ENCODE results near the gene NFX1.

NFX1 gene

GRCh38 chr9:33340186-33340585 is 49.9 kb downstream of the NFX1 start:
- Histone ChIP-seq H3K4me1 (ENCODE audit: insufficient read depth, low read length, poor library complexity, severe bottlenecking) (no peaks in the 10 kb centered on the region), H3K79me2 (ENCODE audit: insufficient read depth, low read length) (no peaks in the 10 kb centered on the region), H3K9ac (ENCODE audit: low read depth, low read length, poor library complexity, severe bottlenecking) (no peak overlapping the region), H3K4me2 (ENCODE audit: low read depth, low read length, poor library complexity, severe bottlenecking) (no peak overlapping the region), H4K20me1 (ENCODE audit: insufficient read depth, low read length, poor library complexity, severe bottlenecking) (no peaks in the 10 kb centered on the region), H3K4me3 (ENCODE audit: low read length, poor library complexity, severe bottlenecking) (no peak overlapping the region), H3K9me3 (ENCODE audit: insufficient read depth, low read depth, low read length) (peaks cover 10% of the 10 kb centered on the region; the same call in 1 of the 2 replicates), H3K36me3 (ENCODE audit: insufficient read depth, low read length) (peaks cover 56% of the 10 kb centered on the region; the same call in 1 of the 2 replicates), H3F3A (ENCODE audit: low read depth) (no peaks in the 10 kb centered on the region), H3K27me3 (ENCODE audit: insufficient read depth, low read length, poor library complexity, severe bottlenecking) (no peaks in the 10 kb centered on the region), H2AFZ (ENCODE audit: low read length) (no peak overlapping the region), H3K9me2 (replicated peaks; ENCODE audit: low read depth, low read length) (no peaks in the 10 kb centered on the region)
- TF ChIP-seq EZH2phosphoT487 (IDR thresholded peaks at IDR 0.05; ENCODE audit: borderline replicate concordance): no peak
- TF ChIP-seq, protein P1, sequence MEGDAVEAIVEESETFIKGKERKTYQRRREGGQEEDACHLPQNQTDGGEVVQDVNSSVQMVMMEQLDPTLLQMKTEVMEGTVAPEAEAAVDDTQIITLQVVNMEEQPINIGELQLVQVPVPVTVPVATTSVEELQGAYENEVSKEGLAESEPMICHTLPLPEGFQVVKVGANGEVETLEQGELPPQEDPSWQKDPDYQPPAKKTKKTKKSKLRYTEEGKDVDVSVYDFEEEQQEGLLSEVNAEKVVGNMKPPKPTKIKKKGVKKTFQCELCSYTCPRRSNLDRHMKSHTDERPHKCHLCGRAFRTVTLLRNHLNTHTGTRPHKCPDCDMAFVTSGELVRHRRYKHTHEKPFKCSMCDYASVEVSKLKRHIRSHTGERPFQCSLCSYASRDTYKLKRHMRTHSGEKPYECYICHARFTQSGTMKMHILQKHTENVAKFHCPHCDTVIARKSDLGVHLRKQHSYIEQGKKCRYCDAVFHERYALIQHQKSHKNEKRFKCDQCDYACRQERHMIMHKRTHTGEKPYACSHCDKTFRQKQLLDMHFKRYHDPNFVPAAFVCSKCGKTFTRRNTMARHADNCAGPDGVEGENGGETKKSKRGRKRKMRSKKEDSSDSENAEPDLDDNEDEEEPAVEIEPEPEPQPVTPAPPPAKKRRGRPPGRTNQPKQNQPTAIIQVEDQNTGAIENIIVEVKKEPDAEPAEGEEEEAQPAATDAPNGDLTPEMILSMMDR (conservative IDR thresholded peaks at IDR 0.05; ENCODE audit: low read length): no peak

DNA sequence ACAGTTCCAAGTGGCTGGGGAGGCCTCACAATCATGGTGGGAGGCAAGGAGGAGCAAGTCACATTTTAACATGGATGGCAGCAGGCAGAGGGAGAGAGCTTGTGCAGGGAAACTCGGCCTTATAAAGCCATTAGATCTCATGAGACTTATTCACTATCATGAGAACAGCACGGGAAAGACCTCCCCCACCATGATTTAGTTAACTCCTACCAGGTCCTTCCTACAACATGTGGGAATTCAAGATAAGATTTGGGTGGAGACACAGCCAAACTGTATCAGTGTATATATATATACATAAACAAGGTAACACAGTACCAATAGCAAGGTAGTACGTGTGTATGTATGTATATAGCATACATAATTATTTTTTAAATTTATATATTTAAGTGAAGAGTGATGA is 50.9 kb downstream of the NFX1 start:
- H3K4me3 ChIP-seq (ENCODE audit: low read length, poor library complexity, severe bottlenecking): no peak overlapping the region
- H3K9me3 ChIP-seq (ENCODE audit: insufficient read depth, low read depth, low read length): peaks cover 10% of the 10 kb centered on the region; the same call in 1 of the 2 replicates
- H3K9me2 ChIP-seq (replicated peaks; ENCODE audit: low read depth, low read length): no peaks in the 10 kb centered on the region
- no peaks in the 10 kb centered on the region for H3K27me3 ChIP-seq (ENCODE audit: insufficient read depth, low read length, poor library complexity, severe bottlenecking)
- no peak overlapping the region for H3K4me2 ChIP-seq (ENCODE audit: low read depth, low read length, poor library complexity, severe bottlenecking)
- H3K4me1 ChIP-seq (ENCODE audit: insufficient read depth, low read length, poor library complexity, severe bottlenecking): no peaks in the 10 kb centered on the region
- H3K79me2 ChIP-seq (ENCODE audit: insufficient read depth, low read length): no peaks in the 10 kb centered on the region
- H4K20me1 ChIP-seq (ENCODE audit: insufficient read depth, low read length, poor library complexity, severe bottlenecking): no peaks in the 10 kb centered on the region
- H3F3A ChIP-seq (ENCODE audit: low read depth): no peaks in the 10 kb centered on the region
- H3K36me3 ChIP-seq (ENCODE audit: insufficient read depth, low read length): peaks cover 65% of the 10 kb centered on the region; the same call in 1 of the 2 replicates
- H3K9ac ChIP-seq (ENCODE audit: low read depth, low read length, poor library complexity, severe bottlenecking): no peak overlapping the region
- TF ChIP-seq, protein P1 (conservative IDR thresholded peaks at IDR 0.05; ENCODE audit: low read length): no peak
- no peak for TF ChIP-seq EZH2phosphoT487 (IDR thresholded peaks at IDR 0.05; ENCODE audit: borderline replicate concordance)
- H2AFZ ChIP-seq (ENCODE audit: low read length): no peak overlapping the region

- Histone ChIP-seq H3K36me3 (ENCODE audit: insufficient read depth, low read length) (peaks cover 77% of the 10 kb centered on the region; the same call in 1 of the 2 replicates), H4K20me1 (ENCODE audit: insufficient read depth, low read length, poor library complexity, severe bottlenecking) (no peaks in the 10 kb centered on the region), H3K4me2 (ENCODE audit: low read depth, low read length, poor library complexity, severe bottlenecking) (no peak overlapping the region), H3K4me3 (ENCODE audit: low read length, poor library complexity, severe bottlenecking) (no peak overlapping the region), H3K9ac (ENCODE audit: low read depth, low read length, poor library complexity, severe bottlenecking) (no peak overlapping the region), H3K9me2 (replicated peaks; ENCODE audit: low read depth, low read length) (no peaks in the 10 kb centered on the region), H3K4me1 (ENCODE audit: insufficient read depth, low read length, poor library complexity, severe bottlenecking) (no peaks in the 10 kb centered on the region), H2AFZ (ENCODE audit: low read length) (no peak overlapping the region), H3K27me3 (ENCODE audit: insufficient read depth, low read length, poor library complexity, severe bottlenecking) (no peaks in the 10 kb centered on the region), H3F3A (ENCODE audit: low read depth) (no peaks in the 10 kb centered on the region), H3K79me2 (ENCODE audit: insufficient read depth, low read length) (no peaks in the 10 kb centered on the region), H3K9me3 (ENCODE audit: insufficient read depth, low read depth, low read length) (peaks cover 10% of the 10 kb centered on the region; the same call in 1 of the 2 replicates)
- TF ChIP-seq, protein P1 (conservative IDR thresholded peaks at IDR 0.05; ENCODE audit: low read length): no peak
- TF ChIP-seq EZH2phosphoT487 (IDR thresholded peaks at IDR 0.05; ENCODE audit: borderline replicate concordance): no peak
These were observed 53.8 kb downstream of the NFX1 start for GRCh38 chr9:33344145-33344544.
